Ammon's horn (tissue), 1 donor: ENCODE results near the gene HSFX4.
A peak's percentile ranks its signal among the peaks of the same experiment; 100 is the strongest.
"Not testable (repeated sequence)": the region's sequence is repeated elsewhere in the genome, so short reads cannot be mapped to it uniquely, and the experiment has no call there.

Source experiments
- DNase-seq: peaks from one replicate; pipeline ENCODE4 v3.0.0-alpha.2; 2016; ENCODE audit warnings: low spot score

The HSFX4 gene

DNA sequence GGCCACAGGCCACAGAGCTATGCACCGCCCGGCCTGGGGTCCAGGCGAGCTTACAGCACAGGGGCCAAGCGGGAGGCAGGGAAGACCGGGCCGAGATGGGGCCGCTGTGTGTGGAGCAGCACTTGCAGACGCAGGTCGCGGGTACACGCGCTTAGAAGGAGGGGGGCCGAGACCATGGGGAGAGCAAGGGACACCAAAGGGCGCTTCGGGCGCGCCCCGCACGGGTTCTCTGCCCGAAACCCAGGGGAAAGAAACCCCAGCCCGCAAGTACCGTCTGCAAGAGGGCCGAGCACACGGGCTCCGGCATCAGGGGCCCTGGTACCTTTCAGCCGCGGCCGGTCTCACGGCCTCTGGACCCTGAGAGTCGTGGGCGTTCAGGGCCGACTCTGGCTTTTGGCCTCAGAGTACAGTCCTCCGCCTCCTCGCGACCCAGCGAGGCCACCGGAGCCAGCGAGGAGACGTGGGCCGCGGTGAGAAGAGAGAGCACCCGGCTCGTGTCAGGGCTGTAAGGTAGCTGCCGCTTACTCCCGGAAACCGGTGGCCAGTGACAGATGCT lies 8.6 kb downstream of the HSFX4 start:
- DNase-seq = peak; percentile 7

DNA sequence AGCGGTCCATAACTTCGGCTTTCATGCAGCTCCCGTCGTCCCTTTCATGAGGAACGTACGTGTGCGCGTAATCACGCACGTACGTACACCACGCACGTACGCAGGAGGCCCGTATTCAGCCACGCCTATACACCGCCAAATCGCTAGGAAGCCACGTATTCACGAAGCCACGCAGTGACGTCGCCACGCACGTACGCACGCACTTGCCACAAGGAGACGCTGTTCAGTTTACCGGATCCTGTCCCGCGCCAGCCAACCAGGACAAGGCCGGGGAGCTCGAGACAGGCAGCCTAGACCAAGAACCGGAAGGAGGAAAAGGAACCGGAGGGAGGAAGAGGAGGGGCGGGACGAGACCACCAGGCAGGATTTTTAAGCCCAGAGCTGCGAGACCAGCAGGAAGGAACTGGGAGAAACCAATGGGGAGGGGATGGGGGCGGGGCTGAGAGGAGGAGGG lies 9.1 kb downstream of the HSFX4 start, which contains the start of gene EOLA2:
EOLA2 (minus strand) TSS at position 65 of the 454 bp plus-strand sequence. CDS start 4,617 bp downstream, outside the sequence.
- DNase-seq = peak; percentile 99

DNA sequence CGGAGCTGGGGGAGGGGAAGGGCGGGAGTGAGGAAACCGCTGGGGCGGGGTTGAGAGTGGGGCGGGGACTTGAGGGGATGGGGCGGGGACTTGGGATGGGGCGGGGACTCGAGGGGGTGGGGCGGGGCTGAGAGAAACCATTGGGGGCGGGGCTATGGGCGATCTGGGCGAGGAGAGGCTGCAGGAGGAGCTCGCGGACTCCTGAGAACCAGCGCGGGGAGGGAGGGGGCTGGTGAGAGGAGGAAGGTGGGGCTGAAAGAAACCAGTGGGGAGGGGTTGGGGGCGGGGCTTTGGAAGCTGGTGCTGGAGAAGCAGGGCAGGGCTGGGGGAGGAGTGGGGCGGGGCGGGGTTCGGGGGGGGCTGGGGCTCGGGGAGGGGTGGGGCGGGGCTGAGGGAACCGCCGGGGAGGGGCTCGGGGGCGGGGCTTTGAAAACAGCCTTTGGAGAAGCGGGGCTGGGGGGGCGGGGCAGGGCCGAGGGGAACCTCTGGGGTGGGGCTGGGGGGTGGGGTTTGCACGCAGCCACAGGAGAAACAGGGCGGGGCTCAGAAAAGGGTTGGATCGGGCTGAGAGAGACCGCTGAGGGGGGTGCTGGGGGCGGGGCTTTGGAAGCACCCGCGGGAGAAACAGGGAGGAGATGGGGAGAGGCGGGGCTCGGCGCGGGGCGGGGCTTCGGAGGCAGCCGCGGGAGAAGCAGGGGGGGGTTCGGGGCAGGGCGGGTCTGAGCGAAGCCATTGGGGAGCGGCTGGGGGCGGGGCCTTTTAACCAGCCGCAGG lies 9.7 kb downstream of the HSFX4 start:
- DNase-seq = peak; percentile 94

DNA sequence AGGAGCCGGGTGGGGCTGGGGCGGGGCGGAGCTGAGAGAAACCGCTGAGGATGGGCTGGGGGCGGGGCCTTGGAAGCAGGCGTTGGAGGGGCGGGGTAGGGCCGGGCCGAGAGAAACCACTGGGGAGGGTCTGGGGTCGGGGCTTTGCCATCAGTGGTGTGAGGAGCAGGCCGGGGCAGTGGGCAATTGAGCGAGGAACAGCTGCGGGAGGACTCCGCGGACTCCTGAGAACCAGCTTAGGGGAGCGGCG lies 10.2 kb downstream of the HSFX4 start:
- DNase-seq = no peak

DNA sequence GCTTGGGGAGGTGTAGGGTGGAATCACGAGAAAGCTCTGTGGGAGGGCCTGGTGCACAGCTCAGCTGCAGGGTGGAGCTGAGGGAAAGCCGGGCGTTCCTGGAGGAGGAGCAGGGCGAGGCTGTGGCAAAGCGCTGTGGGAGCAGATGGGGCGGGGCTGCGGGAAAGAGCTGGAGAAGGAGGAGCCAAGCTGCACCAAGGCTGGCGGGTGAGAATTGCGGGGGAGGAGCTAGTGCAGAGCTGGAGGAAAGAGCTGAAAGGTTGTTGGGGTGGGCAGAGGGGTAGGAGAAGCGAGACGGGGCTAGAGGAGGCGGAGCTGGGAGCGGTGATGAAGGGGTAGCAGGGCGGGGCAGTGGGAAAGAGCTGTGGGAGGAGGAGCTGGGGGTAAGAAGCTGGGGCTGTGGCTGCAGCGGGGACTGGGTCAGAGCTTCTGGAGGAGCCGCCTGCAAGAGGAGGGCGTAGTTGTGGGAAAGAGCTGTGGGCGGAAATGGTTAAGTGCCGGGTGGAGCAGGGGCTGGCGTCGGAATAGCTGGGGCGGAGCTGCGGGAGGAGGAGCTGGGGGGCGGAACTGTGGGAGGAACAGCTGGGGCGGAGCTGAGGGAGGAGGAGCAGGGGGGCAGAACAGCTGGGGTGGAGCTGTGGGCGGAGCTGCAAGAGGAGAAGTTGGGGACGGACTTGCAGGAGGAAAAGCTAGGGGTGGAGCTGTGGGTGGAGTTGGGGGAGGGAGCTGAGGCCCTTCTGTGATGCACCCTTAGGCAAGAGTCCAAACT lies 10.7 kb downstream of the HSFX4 start:
- DNase-seq = peak; percentile 98

DNA sequence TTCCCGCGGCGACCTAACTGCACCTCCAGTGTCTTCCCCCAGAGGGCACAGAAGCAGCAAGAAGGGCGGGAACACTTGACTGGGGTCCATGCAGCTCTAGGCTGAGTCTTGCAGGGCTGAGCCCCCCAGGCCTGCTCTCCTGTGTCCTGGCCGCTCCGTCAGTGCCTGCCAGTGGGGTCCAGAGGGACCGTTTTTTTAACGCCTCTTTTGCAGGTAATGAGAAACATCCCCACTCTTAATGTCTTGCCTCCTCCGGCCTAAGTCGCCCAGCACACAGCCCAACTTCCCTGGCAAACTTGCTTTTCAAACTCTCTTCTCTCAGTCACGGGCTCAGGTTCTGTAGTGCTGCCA lies 11.3 kb downstream of the HSFX4 start:
- not testable (repeated sequence) for DNase-seq

DNA sequence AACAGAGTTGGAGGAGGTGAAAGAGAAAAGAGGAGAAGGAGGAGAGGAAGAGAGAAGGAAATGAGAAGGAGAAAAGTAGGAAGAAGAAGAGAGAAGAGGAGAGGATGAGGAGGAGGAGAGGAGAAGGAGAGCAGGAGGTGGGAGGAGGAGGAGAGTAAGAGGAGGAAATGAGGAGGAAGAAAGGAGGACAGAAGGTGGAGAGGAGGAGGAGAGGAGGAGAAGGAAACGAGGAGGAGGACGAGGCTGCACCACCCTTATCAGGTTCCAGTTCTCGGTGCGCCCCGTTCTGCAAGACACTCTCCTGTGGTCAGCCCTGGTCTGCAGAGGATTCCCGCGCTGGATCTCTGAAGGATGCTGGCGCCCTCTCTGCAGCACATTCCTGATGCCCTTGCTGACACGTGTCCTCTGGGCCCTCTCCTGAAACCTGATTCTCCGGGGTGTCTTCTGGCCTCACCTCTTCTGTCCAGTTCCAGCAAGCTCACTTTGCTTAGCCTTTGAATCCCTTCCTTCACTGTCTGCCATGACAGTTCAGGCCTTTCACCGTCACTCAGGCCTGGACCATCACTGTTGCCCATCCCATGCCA lies 15.8 kb downstream of the HSFX4 start:
- not testable (repeated sequence) for DNase-seq

DNA sequence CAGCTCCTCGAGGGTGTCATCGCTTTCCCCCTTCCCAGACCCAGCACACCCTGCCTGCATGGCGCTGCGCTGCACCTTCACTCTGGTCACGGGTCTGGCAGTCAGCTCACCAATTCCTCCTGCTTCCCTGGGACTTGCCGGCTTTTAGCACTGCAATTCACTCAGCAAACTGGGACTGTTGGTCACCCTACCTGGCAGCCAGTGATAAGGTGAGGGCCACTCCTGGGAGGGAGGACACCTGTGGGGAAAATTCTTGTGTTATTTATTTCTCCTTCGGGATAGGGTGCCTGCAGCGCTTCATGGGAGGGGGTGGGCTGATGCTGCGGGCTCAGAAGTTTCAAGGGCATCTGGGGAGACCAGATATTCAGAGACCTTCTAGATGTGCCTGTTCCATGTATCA lies 16.4 kb downstream of the HSFX4 start:
- DNase-seq = not testable (repeated sequence)

DNA sequence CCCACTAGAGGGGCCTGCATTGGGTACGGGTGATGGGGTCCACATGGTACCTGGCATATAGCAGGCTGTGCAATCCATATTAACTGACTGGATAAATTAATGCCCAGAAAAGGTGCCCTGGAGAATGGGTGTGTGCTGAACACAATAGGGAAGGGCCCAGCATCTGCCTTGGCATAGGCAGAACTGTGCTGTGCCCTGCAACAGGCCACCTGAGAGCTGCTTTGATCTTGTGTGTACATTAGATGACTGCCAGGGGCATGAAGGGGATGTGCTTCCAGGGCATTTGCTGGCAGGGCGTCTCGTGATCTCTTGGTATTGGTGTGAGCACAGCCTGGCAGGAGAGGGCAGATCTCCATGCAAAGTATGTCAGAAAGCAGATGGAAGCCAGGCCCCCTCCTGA lies 17.6 kb downstream of the HSFX4 start:
- DNase-seq = not testable (repeated sequence)

DNA sequence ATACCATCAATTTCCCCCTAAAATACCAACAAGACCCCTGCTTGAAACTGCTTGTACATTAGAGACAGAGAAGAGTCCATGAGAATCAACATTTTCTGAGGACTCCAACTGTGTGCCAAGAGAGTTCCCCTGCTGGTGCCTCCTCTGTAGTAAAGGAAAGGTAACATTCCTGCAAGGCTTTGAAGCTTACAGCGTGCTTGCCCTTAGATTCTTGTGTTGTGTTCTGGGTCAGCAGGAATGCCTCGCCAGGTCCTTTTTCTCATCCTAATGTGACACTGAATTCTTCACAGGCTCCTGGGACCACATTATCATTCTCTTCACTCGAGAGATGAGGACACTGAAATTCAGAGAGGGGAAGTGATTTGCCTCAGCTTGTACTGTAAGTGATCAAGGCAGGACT lies 18.6 kb downstream of the HSFX4 start:
- DNase-seq = no peak

DNA sequence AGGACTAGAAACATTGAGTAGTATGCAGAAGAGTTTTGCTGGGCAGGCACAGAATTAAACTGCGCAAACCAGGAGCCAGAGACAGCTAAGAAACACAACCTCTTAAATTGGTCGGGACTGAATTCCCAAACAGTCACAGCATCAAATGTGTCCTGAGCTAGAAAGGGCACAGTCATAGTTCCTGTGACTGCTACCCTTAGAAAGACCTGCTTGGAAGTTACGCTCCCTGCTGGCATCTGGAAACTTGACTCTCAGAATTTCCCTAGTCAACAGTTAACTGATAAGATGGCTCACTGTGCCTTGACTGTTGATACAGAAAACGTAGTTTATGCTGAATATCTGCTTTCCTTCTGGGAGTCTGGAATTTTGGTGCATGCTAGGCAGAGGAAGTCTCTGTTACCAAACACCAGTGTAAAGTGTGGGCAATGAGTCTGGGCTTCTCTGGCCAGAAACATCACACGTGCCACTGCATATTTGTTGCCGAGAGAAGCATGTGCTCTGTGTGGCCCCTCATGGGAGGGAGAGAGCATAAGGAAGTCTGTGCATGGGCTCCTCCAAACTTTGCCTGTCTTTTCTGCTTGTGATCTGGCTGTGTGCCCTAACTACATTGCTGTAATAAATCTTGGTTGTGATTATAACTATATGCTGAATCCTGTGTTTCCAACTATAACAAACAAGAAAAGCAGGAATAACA lies 20.5 kb downstream of the HSFX4 start:
- DNase-seq = no peak

DNA sequence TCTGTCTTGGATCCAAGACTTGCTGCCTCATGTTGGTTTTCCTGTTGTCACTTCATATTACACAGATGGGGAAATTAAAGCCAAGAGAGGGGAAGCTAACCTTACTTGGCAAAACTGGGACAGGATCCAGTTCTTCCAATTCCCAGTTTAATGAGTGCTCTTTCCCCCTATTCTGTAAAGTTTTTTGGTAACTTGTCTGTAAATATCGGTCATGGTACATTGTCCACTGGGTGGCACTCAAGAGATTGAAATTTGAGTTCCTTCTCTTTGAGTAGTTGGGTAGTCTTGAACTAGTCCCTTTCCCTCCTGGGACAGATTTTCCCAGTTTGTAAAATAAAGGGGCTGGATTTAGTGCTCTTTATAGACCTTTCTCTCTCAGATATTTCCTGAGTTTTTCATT lies 21.3 kb downstream of the HSFX4 start:
- DNase-seq = peak; percentile 25

DNA sequence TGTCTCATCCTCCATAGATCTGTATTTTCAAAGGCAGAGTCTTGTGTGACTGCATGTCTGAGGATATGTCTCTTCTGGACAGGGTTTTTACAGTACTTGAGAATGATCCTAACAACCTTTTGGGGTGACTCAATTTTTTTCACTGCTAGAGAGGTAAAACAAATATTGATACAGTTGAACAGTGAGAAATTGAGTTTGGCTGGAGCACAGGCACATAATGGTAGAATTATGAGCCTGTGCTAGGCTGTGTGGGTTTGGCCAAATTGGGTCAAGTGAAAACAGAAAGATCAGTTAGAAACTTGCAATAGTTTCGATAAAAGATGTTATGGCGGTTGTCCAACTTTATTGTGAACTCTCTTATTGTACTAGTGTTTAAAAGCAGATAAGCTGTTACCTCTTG lies 32.2 kb downstream of the HSFX4 start:
- DNase-seq = no peak

DNA sequence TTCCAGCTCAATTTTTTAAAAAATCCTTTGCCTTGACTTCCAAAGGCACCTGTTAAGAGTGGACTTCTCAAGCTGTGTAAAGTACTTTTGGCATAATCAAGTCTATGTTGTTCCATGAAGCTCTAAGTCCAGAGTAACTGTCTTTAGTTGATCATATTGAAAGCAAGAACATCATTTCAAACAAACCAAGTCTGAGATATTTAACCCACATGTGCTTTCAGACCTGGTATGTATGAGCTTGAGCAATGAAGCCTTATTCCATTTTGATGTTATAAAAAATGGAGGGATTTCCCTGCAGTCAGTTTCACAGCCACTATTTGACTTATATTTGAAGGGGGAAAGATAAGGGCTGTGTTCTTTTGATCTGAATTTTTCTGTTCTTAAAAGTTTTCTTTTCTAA lies 32.6 kb downstream of the HSFX4 start:
- no peak for DNase-seq

DNA sequence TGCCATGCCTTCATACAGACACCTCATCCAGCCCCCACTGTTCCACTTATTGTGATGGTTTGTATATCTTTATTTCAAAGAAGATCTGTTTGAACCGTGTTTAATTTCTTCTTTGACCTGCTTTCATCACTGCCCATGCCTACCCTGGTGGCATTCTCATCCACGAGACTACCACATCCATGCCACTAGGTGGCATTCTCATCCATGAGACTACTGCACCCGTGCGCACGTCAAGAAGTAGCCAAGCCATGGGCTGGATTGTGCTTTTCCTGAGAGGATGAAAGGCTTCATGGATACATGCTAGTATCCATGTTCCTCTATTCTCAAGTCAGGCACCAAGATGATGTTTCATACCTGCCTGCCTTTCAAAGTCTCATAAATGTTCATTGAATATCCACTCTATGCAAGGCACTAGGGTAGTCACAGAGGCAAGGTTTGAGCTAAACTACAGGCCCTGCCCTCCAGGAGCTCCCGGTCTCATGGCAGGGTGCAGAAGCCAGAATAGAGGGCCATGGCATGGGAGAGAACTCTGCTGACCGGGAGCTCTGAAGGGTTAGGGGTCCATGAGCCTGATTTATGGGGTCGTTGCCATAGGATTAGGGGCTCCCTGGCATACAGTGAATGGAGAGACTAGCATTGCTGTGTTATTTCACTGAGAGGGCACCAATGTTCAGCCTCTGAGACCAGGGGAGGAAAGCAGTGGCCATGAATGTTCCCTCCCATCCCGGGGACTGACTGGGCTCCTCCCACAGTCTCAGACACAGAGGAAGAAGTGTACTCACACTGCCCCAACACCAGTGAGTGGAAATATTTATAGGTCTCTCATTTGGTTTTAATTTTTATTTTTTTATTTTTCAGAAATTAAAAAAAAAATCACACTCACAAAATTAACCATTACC lies 33.7 kb downstream of the HSFX4 start:
- peak; percentile 81 for DNase-seq

DNA sequence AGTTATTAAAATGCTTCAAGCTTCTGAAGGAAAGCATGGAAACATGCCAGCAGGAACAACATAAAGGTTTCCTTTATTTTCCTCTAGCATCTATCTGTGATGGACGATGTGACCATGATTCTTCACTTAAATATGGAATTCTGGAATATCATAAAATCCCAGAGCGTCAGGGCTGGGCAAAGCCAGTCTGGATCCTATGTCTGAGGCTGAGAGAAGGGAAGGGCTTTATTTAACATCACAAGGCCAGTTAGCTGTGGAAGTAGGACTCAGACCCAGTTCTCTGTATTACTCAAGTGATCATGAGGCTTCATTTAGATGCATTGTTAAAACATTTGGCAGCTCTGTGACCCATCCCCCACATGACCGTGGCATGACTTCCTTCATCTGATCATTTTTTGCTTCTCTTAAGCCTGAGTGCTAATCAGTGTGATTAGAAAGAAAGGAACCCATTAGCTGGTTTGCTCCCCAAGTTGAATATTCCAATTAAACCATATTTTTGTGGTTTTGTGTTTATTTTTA lies 49.8 kb downstream of the HSFX4 start:
- no peak for DNase-seq
